ENCODE results near the gene GPC6. TPM values are rescaled to one million over a fixed set of nuclear protein-coding genes. Genes with fewer than 3 reads are reported as not detected.

Gene GPC6
- total and polyA plus RNA-seq, 5 donors from 2014 or later = not detected

GRCh38 chr13:93740334-93740733 is 513.7 kb downstream of the GPC6 start:
- H3K9me3 ChIP-seq (ENCODE audit: control insufficient read depth in 2 of 2, low read length in 2 of 2) = no peaks in the 10 kb centered on the region
- H3K4me1 ChIP-seq (ENCODE audit: control insufficient read depth, insufficient read depth, low read length, poor library complexity, severe bottlenecking) = no peaks in the 10 kb centered on the region
- H3K36me3 ChIP-seq (ENCODE audit: control insufficient read depth, insufficient read depth, low read length) = no peaks in the 10 kb centered on the region
- DNase-seq (no peak), ATAC-seq (ENCODE audit: low read depth in 2 of 2) (no peak)
- no peak overlapping the region for H3K4me3 ChIP-seq (ENCODE audit: low read depth, low read length)
- Mint-ChIP-seq H3K27ac (no peak overlapping the region), H3K4me1 (no peaks in the 10 kb centered on the region), H3K27me3 (no peaks in the 10 kb centered on the region), H3K4me3 (no peak overlapping the region), H3K9me3 (peaks cover 0 to 4% (median 3%) of the 10 kb centered on the region in 7 donors), H3K36me3 (no peaks in the 10 kb centered on the region)
- H3K27me3 ChIP-seq (ENCODE audit: control insufficient read depth, insufficient read depth, low read length) = no peaks in the 10 kb centered on the region
- no peak overlapping the region for H3K27ac ChIP-seq (ENCODE audit: insufficient read depth, low read length, poor library complexity, severe bottlenecking)

GRCh38 chr13:93744033-93744432 is 517.4 kb downstream of the GPC6 start:
- Mint-ChIP-seq H3K27me3 (no peaks in the 10 kb centered on the region), H3K9me3 (peaks cover 0 to 4% (median 3%) of the 10 kb centered on the region in 7 donors), H3K27ac (no peak overlapping the region), H3K4me3 (no peak overlapping the region), H3K36me3 (no peaks in the 10 kb centered on the region), H3K4me1 (no peaks in the 10 kb centered on the region)
- no peaks in the 10 kb centered on the region for H3K4me1 ChIP-seq (ENCODE audit: control insufficient read depth, insufficient read depth, low read length, poor library complexity, severe bottlenecking)
- H3K27ac ChIP-seq (ENCODE audit: insufficient read depth, low read length, poor library complexity, severe bottlenecking) = no peak overlapping the region
- no peak overlapping the region for H3K4me3 ChIP-seq (ENCODE audit: low read depth, low read length)
- no peaks in the 10 kb centered on the region for H3K36me3 ChIP-seq (ENCODE audit: control insufficient read depth, insufficient read depth, low read length)
- no peaks in the 10 kb centered on the region for H3K9me3 ChIP-seq (ENCODE audit: control insufficient read depth in 2 of 2, low read length in 2 of 2)
- no peaks in the 10 kb centered on the region for H3K27me3 ChIP-seq (ENCODE audit: control insufficient read depth, insufficient read depth, low read length)
- no peak for ATAC-seq (ENCODE audit: low read depth in 2 of 2)
- DNase-seq = no peak

- H3K27ac ChIP-seq (ENCODE audit: insufficient read depth, low read length, poor library complexity, severe bottlenecking) = no peak overlapping the region
- no peaks in the 10 kb centered on the region for H3K27me3 ChIP-seq (ENCODE audit: control insufficient read depth, insufficient read depth, low read length)
- no peak overlapping the region for H3K4me3 Mint-ChIP-seq
- H3K9me3 Mint-ChIP-seq = peaks cover 0 to 4% (median 3%) of the 10 kb centered on the region in 7 donors
- ATAC-seq (ENCODE audit: low read depth in 2 of 2) (no peak), DNase-seq (no peak)
- no peaks in the 10 kb centered on the region for H3K4me1 ChIP-seq (ENCODE audit: control insufficient read depth, insufficient read depth, low read length, poor library complexity, severe bottlenecking)
- H3K9me3 ChIP-seq (ENCODE audit: control insufficient read depth in 2 of 2, low read length in 2 of 2) = no peaks in the 10 kb centered on the region
- no peaks in the 10 kb centered on the region for H3K4me1 Mint-ChIP-seq
- no peaks in the 10 kb centered on the region for H3K36me3 ChIP-seq (ENCODE audit: control insufficient read depth, insufficient read depth, low read length)
- no peaks in the 10 kb centered on the region for H3K36me3 Mint-ChIP-seq
- H3K4me3 ChIP-seq (ENCODE audit: low read depth, low read length) = no peak overlapping the region
- H3K27me3 Mint-ChIP-seq = no peaks in the 10 kb centered on the region
- no peak overlapping the region for H3K27ac Mint-ChIP-seq
These were observed 518.3 kb downstream of the GPC6 start for GRCh38 chr13:93744886-93745285.

GRCh38 chr13:93745884-93746283 is 519.3 kb downstream of the GPC6 start:
- no peaks in the 10 kb centered on the region for H3K4me1 Mint-ChIP-seq
- H3K27me3 Mint-ChIP-seq = no peaks in the 10 kb centered on the region
- no peak overlapping the region for H3K4me3 ChIP-seq (ENCODE audit: low read depth, low read length)
- no peak for DNase-seq
- H3K4me3 Mint-ChIP-seq = no peak overlapping the region
- H3K36me3 Mint-ChIP-seq = no peaks in the 10 kb centered on the region
- H3K9me3 ChIP-seq (ENCODE audit: control insufficient read depth in 2 of 2, low read length in 2 of 2) = no peaks in the 10 kb centered on the region
- no peaks in the 10 kb centered on the region for H3K36me3 ChIP-seq (ENCODE audit: control insufficient read depth, insufficient read depth, low read length)
- H3K9me3 Mint-ChIP-seq = peaks cover 0 to 4% (median 2%) of the 10 kb centered on the region in 7 donors
- no peak for ATAC-seq (ENCODE audit: low read depth in 2 of 2)
- H3K4me1 ChIP-seq (ENCODE audit: control insufficient read depth, insufficient read depth, low read length, poor library complexity, severe bottlenecking) = no peaks in the 10 kb centered on the region
- H3K27ac Mint-ChIP-seq = no peak overlapping the region
- no peak overlapping the region for H3K27ac ChIP-seq (ENCODE audit: insufficient read depth, low read length, poor library complexity, severe bottlenecking)
- no peaks in the 10 kb centered on the region for H3K27me3 ChIP-seq (ENCODE audit: control insufficient read depth, insufficient read depth, low read length)

GRCh38 chr13:93746589-93746988 is 520.0 kb downstream of the GPC6 start:
- DNase-seq (no peak), ATAC-seq (ENCODE audit: low read depth in 2 of 2) (no peak)
- no peak overlapping the region for H3K27ac Mint-ChIP-seq
- H3K27me3 Mint-ChIP-seq = no peaks in the 10 kb centered on the region
- H3K4me3 Mint-ChIP-seq = no peak overlapping the region
- Histone ChIP-seq H3K9me3 (ENCODE audit: control insufficient read depth in 2 of 2, low read length in 2 of 2) (no peaks in the 10 kb centered on the region), H3K4me1 (ENCODE audit: control insufficient read depth, insufficient read depth, low read length, poor library complexity, severe bottlenecking) (no peaks in the 10 kb centered on the region), H3K36me3 (ENCODE audit: control insufficient read depth, insufficient read depth, low read length) (no peaks in the 10 kb centered on the region), H3K4me3 (ENCODE audit: low read depth, low read length) (no peak overlapping the region), H3K27ac (ENCODE audit: insufficient read depth, low read length, poor library complexity, severe bottlenecking) (no peak overlapping the region), H3K27me3 (ENCODE audit: control insufficient read depth, insufficient read depth, low read length) (no peaks in the 10 kb centered on the region)
- no peaks in the 10 kb centered on the region for H3K4me1 Mint-ChIP-seq
- no peaks in the 10 kb centered on the region for H3K36me3 Mint-ChIP-seq
- peaks cover 0 to 4% (median 0%) of the 10 kb centered on the region in 7 donors for H3K9me3 Mint-ChIP-seq

- Mint-ChIP-seq H3K27me3 (no peaks in the 10 kb centered on the region), H3K36me3 (no peaks in the 10 kb centered on the region), H3K4me3 (no peak overlapping the region), H3K9me3 (peaks cover 0 to 3% (median 0%) of the 10 kb centered on the region in 7 donors), H3K27ac (no peak overlapping the region), H3K4me1 (no peaks in the 10 kb centered on the region)
- H3K4me3 ChIP-seq (ENCODE audit: low read depth, low read length) = no peak overlapping the region
- H3K36me3 ChIP-seq (ENCODE audit: control insufficient read depth, insufficient read depth, low read length) = no peaks in the 10 kb centered on the region
- no peaks in the 10 kb centered on the region for H3K27me3 ChIP-seq (ENCODE audit: control insufficient read depth, insufficient read depth, low read length)
- H3K27ac ChIP-seq (ENCODE audit: insufficient read depth, low read length, poor library complexity, severe bottlenecking) = no peak overlapping the region
- no peak for ATAC-seq (ENCODE audit: low read depth in 2 of 2)
- no peaks in the 10 kb centered on the region for H3K4me1 ChIP-seq (ENCODE audit: control insufficient read depth, insufficient read depth, low read length, poor library complexity, severe bottlenecking)
- no peaks in the 10 kb centered on the region for H3K9me3 ChIP-seq (ENCODE audit: control insufficient read depth in 2 of 2, low read length in 2 of 2)
- DNase-seq = no peak
These were observed 524.1 kb downstream of the GPC6 start for GRCh38 chr13:93750676-93751075.

GRCh38 chr13:93751117-93751516 is 524.5 kb downstream of the GPC6 start:
- DNase-seq = no peak
- Mint-ChIP-seq H3K4me3 (no peak overlapping the region), H3K27ac (no peak overlapping the region), H3K27me3 (no peaks in the 10 kb centered on the region), H3K4me1 (no peaks in the 10 kb centered on the region), H3K36me3 (no peaks in the 10 kb centered on the region), H3K9me3 (peaks cover 0 to 3% (median 0%) of the 10 kb centered on the region in 7 donors)
- H3K9me3 ChIP-seq (ENCODE audit: control insufficient read depth in 2 of 2, low read length in 2 of 2) = no peaks in the 10 kb centered on the region
- H3K27me3 ChIP-seq (ENCODE audit: control insufficient read depth, insufficient read depth, low read length) = no peaks in the 10 kb centered on the region
- H3K27ac ChIP-seq (ENCODE audit: insufficient read depth, low read length, poor library complexity, severe bottlenecking) = no peak overlapping the region
- no peaks in the 10 kb centered on the region for H3K4me1 ChIP-seq (ENCODE audit: control insufficient read depth, insufficient read depth, low read length, poor library complexity, severe bottlenecking)
- H3K36me3 ChIP-seq (ENCODE audit: control insufficient read depth, insufficient read depth, low read length) = no peaks in the 10 kb centered on the region
- H3K4me3 ChIP-seq (ENCODE audit: low read depth, low read length) = no peak overlapping the region
- ATAC-seq (ENCODE audit: low read depth in 2 of 2) = no peak

- H3K4me3 ChIP-seq (ENCODE audit: low read depth, low read length) = no peak overlapping the region
- no peaks in the 10 kb centered on the region for H3K4me1 Mint-ChIP-seq
- no peaks in the 10 kb centered on the region for H3K9me3 ChIP-seq (ENCODE audit: control insufficient read depth in 2 of 2, low read length in 2 of 2)
- ATAC-seq (ENCODE audit: low read depth in 2 of 2) (no peak), DNase-seq (no peak)
- no peak overlapping the region for H3K27ac ChIP-seq (ENCODE audit: insufficient read depth, low read length, poor library complexity, severe bottlenecking)
- no peaks in the 10 kb centered on the region for H3K27me3 ChIP-seq (ENCODE audit: control insufficient read depth, insufficient read depth, low read length)
- H3K4me1 ChIP-seq (ENCODE audit: control insufficient read depth, insufficient read depth, low read length, poor library complexity, severe bottlenecking) = no peaks in the 10 kb centered on the region
- no peak overlapping the region for H3K4me3 Mint-ChIP-seq
- H3K27me3 Mint-ChIP-seq = no peaks in the 10 kb centered on the region
- H3K36me3 ChIP-seq (ENCODE audit: control insufficient read depth, insufficient read depth, low read length) = no peaks in the 10 kb centered on the region
- H3K9me3 Mint-ChIP-seq = peaks cover 0 to 4% (median 0%) of the 10 kb centered on the region in 7 donors
- H3K36me3 Mint-ChIP-seq = no peaks in the 10 kb centered on the region
- H3K27ac Mint-ChIP-seq = peak overlapping the region in 1 of 3 donors; percentile 60
These were observed 525.9 kb downstream of the GPC6 start for GRCh38 chr13:93752541-93752940.

Data from CD4-positive, CD25-positive, alpha-beta regulatory T cell (primary cell).